ENCODE data around the gene ADARB2. TPM values are rescaled to one million over a fixed set of nuclear protein-coding genes. Genes with fewer than 3 reads are reported as not detected.
"Not testable (repeated sequence)": the region's sequence is repeated elsewhere in the genome, so short reads cannot be mapped to it uniquely, and the experiment has no call there.

Gene ADARB2
- total RNA-seq, 1 donor from 2014 or later = not detected

DNA sequence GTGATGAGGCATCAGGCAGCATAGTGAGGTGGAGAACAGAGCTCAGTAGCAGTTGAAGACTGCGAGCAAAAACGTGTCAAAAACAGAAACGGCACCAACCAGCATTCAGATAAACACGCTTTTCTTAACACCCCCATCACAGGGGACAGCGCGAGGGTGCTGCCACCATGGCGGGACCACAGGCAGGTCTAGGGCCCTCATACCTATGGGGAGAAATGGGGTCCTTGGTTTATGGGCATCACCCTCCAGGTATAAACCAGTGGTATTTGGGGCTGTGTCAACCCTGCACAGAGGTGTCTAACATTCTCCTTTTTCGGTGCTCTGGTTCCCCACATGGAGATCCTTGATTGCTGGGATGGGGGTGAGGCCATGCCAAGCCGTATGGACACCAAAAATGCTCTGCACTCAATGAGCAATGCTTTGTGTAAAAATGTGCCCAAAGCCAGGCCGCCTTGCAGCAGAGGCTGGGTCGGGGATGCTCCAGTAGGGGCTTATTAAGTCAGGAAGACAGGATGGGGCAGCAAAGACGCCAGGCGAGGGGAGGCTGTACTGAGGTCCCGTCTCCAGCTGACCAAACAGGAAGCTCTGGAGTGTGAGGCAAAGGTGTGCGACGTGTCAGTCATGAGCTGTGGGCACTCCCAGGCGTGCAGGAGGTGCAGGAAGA is 489.6 kb downstream of the ADARB2 start:
- no peak for DNase-seq (ENCODE audit: low read depth, low spot score)

- no peak for DNase-seq (ENCODE audit: low read depth, low spot score)
These were observed 492.8 kb downstream of the ADARB2 start for GRCh38 chr10:1244493-1244892.

DNA sequence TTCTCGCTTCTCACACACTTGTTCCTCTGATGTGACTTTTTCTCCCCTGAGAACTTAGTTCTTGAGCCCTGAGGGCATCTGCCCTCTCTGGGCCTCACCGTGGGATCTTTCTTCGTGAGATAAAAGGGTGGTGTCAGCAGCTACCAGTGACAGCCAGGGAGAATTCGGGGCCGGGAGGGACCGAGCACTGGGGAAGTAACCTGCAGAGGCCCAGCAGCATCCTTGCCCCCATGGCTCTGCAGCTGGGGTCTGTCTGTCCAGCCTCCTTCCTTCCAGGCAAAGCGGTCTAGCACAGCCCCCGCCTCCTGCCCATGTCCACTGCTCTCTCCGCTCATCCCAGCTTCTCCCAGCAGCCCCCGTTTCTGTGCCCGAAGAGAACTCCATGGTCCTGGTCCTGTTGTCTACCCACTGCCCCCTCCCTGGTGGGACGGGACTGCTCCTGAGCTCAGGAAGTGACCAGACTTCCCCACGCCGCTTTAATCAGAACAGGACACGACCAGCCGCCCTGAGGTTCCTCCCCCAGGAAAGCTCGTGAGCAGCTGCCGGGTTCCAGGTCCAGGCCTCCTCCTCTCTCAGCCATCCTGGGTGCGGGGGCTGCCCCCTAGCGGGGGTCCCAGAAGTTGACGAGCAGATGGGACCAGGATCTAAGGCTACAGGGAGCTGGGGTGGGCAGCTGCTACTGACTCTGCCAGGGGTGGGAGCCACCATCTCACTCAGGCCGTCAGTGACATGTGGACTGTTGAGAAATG is 493.7 kb downstream of the ADARB2 start:
- no peak for DNase-seq (ENCODE audit: low read depth, low spot score)

DNA sequence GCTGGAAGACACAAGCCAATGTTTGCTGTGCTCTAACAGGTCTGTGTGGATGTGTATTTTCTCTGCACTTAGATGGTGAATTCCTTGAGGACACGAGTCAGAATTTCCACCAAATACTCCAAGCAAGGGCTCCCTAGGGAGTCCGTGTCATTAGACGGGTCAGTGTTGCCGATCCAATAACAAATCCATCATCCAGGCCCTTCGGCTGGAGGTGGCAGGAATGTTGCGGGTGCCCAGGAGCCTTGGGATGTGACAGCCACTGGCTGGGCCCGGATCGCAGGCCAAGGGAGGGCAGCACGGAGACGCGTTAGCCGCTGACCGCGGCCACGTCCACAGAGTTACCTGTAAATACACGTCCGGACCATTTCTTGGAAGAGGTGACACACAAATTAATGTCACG is 494.4 kb downstream of the ADARB2 start:
- no peak for DNase-seq (ENCODE audit: low read depth, low spot score)

DNA sequence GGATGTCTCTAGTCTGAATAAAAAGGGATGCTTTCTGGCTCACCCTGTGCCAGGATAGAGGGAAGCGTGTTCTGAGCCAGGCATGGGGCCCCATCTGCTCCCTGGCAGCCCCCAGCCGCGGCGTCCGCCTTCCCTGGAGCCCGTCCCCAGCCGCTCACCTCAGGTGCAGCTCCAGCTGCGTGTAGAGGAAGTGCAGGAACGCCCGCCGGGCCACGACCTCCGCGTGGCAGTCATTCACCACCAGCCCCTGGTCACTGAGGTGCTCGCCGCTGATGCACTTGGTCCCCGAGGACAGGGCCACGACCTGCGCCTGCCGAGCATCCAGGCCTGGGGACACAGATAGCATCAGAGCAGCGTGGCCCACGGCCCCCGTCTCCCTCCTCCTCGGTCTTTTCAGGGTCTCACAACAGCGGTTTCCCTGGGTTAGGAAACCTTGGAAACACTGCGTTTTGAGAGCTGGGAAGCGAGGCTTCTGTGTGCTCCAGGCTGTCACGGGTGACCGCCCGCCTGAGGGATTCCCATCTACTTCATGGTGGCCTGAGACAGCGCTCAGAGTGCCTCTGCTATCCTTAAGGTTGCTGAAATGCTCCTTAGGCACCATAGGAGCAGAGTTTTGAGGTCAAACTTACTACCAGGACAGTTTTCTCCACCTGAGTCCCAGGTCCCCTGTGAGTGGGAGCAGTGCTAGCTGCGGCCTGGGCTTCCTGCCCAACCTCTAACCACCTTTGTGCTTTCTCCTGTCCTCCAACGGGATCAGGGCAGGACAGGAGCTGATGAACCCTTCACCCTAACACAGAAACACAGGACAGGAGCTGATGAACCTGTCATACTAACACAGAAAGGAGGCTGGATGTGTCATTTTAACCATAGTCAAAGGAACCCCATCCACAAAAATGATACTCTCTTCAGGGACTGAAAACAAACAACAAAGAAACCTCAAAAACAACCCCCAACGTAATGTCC is 495.1 kb downstream of the ADARB2 start:
- DNase-seq (ENCODE audit: low read depth, low spot score) = no peak

DNA sequence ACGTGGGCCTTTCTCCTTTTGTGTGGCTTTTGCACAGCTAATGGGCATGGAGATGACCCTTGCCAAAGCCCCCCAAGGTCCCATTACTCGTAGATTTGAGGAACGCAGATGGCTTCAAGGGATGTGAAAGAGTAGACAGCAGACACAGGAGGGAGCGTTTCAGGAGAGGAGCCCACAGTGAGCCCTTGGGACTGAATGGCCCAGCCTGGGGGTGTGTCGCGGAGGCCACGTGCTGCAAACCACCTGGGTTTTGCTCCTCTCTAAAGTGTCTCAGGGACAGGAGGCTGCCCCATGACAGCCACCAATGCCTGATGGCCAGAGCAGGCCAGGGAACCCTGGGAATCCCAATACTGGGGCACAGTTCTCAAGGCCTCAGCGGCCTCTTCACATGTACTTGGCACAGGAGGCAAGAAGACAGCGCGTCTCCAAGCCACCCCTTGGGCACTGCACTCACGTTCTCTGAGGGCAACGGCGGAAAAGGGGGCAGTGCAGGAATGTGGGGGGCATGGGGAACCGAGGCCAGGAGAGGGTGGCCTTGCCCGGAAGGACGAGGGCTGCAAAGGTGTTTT is 495.9 kb downstream of the ADARB2 start:
- DNase-seq (ENCODE audit: low read depth, low spot score) = no peak

- no peak for DNase-seq (ENCODE audit: low read depth, low spot score)
These were observed 497.0 kb downstream of the ADARB2 start for GRCh38 chr10:1240341-1240775.

GRCh38 chr10:1233031-1233430 is 504.3 kb downstream of the ADARB2 start:
- DNase-seq (ENCODE audit: low read depth, low spot score) = no peak

GRCh38 chr10:1232164-1232911 is 505.0 kb downstream of the ADARB2 start:
- no peak for DNase-seq (ENCODE audit: low read depth, low spot score)

DNA sequence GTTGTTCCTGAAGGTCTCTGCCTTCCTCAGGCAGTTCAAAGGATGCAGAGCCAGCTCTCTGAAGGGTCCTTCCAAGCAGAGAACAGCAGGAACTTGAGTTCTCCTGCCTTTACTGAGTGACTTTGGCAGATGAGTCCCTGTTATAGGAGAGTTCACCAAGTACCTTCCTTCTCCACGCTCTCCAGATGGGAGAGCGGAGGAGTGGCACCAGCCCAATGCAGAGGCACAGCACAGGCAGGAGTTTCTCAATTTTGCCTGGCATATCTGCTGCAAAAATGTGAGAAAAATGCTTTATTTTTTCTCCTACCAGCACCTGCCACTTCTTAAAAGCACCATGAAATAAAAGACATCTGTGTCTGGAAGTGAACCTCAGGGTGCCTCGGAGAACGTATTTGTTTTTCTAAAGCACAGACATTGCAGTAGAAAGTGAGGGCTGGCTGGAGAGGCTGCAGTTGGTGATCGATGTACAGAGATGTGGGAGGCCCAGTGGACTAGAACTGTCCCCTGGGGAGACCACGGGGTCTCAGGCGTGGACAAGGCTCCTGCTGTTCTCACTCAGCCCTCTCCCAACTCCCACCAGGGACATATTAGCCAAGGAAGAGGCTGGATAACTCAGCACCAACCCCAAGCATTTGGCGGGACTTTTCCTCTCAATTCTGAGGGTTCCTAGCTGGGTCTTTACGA is 506.6 kb downstream of the ADARB2 start:
- DNase-seq (ENCODE audit: low read depth, low spot score) = no peak

GRCh38 chr10:1230138-1230537 is 507.2 kb downstream of the ADARB2 start:
- DNase-seq (ENCODE audit: low read depth, low spot score) = no peak

DNA sequence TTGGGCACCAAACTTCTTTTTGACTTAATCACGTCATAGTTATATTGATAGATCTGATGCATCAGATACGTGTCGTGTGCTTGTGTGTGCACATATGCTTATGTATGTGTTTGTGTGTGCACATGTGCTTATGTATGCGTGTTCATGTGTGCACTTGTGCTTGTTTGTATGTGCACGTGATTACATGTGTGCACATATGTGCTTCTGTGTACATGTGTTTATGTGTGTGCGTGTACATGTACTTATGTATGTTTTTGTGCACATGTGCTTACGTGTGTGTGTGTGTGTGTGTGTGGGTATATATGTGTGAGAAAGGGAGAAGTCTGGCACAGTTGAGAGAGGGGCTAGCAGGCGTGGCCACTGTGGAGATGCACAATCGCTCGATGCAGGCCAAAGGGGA is 507.8 kb downstream of the ADARB2 start:
- DNase-seq (ENCODE audit: low read depth, low spot score) = no peak

DNA sequence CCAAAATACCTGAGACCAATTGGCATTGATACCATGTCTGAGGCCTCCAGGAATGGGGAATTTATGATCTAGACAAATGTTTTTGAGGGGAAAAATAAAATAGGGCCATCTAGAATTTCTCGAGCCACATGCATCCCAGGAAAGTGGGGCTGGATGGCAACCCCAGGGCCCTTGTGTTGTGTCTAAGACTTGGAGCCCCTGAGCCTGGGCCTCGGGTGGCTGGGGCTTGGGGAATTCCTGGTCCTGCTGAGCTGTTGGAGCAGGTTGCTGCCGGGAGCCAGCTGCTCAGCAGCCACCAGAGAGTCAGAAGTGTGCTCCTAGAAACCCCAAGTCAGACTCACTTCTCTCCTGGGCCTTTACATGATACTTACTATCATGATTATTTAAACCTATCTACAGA is 508.2 kb downstream of the ADARB2 start:
- DNase-seq (ENCODE audit: low read depth, low spot score) = no peak

DNA sequence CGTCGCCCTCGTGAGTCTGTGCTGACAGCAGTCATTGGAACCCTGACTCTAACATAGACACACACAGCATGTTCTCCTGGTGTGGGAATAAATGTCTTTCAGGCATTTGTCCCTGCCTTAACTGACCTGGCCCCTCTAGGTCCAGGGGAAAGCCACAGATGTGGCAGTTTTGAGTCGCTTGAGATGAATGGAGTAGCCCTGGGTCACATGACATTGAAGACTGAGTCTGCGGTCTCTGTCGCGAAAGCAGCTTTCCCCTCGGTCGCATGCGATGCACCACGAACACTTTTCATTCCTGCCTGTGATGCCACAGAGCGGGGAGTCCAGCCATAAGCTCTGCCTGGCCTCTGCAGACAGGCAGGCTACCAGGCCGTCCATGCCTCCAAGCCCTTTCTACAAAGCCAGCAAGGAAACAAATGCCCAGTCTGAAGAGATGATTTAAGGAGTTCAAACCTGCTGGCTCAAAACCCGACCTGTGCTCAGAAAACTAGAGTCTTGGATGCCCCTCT is 508.8 kb downstream of the ADARB2 start:
- DNase-seq (ENCODE audit: low read depth, low spot score) = no peak

GRCh38 chr10:1227510-1228402 is 509.6 kb downstream of the ADARB2 start:
- no peak for DNase-seq (ENCODE audit: low read depth, low spot score)

- DNase-seq (ENCODE audit: low read depth, low spot score) = not testable (repeated sequence)
These were observed 510.4 kb downstream of the ADARB2 start for GRCh38 chr10:1226907-1227306.

- not testable (repeated sequence) for DNase-seq (ENCODE audit: low read depth, low spot score)
These were observed 517.5 kb downstream of the ADARB2 start for GRCh38 chr10:1219874-1220273.

DNA sequence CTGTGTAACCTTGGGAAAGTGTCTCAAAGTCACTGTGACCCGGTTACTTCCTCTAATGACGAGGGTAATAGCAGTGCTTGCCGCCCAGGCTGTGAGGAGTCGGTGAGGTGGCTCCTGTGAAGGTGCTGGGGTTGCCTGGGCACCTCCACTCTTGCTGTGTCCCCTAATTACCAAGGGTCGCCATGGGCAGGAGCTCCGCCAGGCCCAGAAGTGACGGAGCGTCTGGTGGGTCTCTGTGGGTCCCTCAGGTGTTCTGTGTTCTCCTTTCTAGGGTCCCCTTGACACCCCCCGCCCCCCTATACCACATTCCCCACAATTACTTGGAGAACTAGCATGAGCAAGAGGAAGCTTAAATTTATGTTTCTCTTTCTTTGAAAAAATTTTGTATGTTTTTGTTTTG is 519.7 kb downstream of the ADARB2 start:
- DNase-seq (ENCODE audit: low read depth, low spot score) = no peak

DNA sequence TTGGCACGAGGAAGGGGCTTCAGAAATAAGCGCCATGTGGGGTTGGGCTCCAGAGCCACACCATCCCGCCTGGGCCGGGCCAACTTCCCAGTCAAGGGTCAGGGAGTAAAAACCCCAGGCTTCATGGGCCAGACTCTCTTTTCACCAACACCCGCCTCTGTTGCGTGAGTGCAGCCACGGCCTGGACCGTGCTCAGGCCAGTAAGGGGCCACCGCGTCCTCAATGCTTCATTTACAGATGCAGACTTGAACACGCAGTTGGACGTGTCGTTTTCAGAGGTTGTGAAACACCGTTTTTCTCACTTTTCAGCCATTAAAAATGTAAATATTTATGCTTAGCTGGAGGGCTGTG is 520.1 kb downstream of the ADARB2 start:
- no peak for DNase-seq (ENCODE audit: low read depth, low spot score)
